HEK293T (cell line): ENCODE data around the gene PRR30.

ENCODE experiments used
- CTCF ChIA-PET: fragments of 350-600 bp; formaldehyde crosslinking; extraction: SDS; loops from one replicate; lab custom pipeline; 2021; ENCODE audit warnings: antibody characterized with exemption, inconsistent platforms; lab: Yijun Ruan, JAX
- POLR2A ChIA-PET: fragments of 350-600 bp; formaldehyde crosslinking; extraction: SDS; loops from one replicate; lab custom pipeline; 2020; ENCODE audit warnings: antibody characterized with exemption, inconsistent platforms; lab: Yijun Ruan, JAX
- DNase-seq: peaks from one replicate; pipeline ENCODE4 v3.0.0; 2012; ENCODE audit warnings: mixed read lengths; ENCODE audit errors: extremely low spot score
- ARNT ChIP-seq: fragments of 450-650 bp; IDR thresholded peaks from 2 replicates; pipeline ENCODE4 v1.6.1; 2017; ENCODE audit warnings: mild to moderate bottlenecking
- BHLHE40 ChIP-seq: fragments of 450-650 bp; IDR thresholded peaks from 2 replicates; pipeline ENCODE4 v1.6.1; 2016; ENCODE audit warnings: mild to moderate bottlenecking, moderate library complexity, borderline replicate concordance
- CTBP1 ChIP-seq: fragments of 450-650 bp; IDR thresholded peaks from 2 replicates; pipeline ENCODE4 v1.6.1; 2016; ENCODE audit warnings: borderline replicate concordance
- ELF4 ChIP-seq: fragments of 450-650 bp; IDR thresholded peaks from 2 replicates; pipeline ENCODE4 v1.6.1; 2017; ENCODE audit warnings: antibody characterized with exemption
- FOXA1 ChIP-seq: fragments of 450-650 bp; IDR thresholded peaks from 2 replicates; pipeline ENCODE4 v1.6.1; 2016; ENCODE audit warnings: mild to moderate bottlenecking
- FOXK2 ChIP-seq: fragments of 450-650 bp; IDR thresholded peaks from 2 replicates; pipeline ENCODE4 v1.6.1; 2016; ENCODE audit warnings: mild to moderate bottlenecking
- FOXM1 ChIP-seq: fragments of 450-650 bp; IDR thresholded peaks from 2 replicates; pipeline ENCODE4 v1.6.1; 2017; ENCODE audit warnings: mild to moderate bottlenecking, borderline replicate concordance
- HDGF ChIP-seq: fragments of 450-650 bp; IDR thresholded peaks from 2 replicates; pipeline ENCODE4 v1.6.1; 2017; ENCODE audit warnings: antibody characterized with exemption, borderline replicate concordance
- L3MBTL2 ChIP-seq: fragments of 450-650 bp; conservative IDR thresholded peaks from 2 replicates; pipeline ENCODE4 v1.6.1; 2016; ENCODE audit warnings: mild to moderate bottlenecking
- LEF1 ChIP-seq: fragments of 450-650 bp; IDR thresholded peaks from 2 replicates; pipeline ENCODE4 v1.6.1; 2017; ENCODE audit warnings: mild to moderate bottlenecking, borderline replicate concordance
- NFRKB ChIP-seq: fragments of 450-650 bp; IDR thresholded peaks from 2 replicates; pipeline ENCODE4 v1.6.1; 2016; ENCODE audit warnings: mild to moderate bottlenecking, moderate library complexity
- SP1 ChIP-seq: fragments of 450-650 bp; IDR thresholded peaks from 2 replicates; pipeline ENCODE4 v1.6.1; 2017
- SUZ12 ChIP-seq: fragments of 450-650 bp; IDR thresholded peaks from 2 replicates; pipeline ENCODE4 v1.6.1; 2016; ENCODE audit warnings: mild to moderate bottlenecking
- TARDBP ChIP-seq: fragments of 450-650 bp; IDR thresholded peaks from 2 replicates; pipeline ENCODE4 v1.6.1; 2016
- ZNF384 ChIP-seq: fragments of 450-650 bp; IDR thresholded peaks from 2 replicates; pipeline ENCODE4 v1.6.1; 2016
- TF ChIP-seq, protein P1 (sequence below): fragments of 450-650 bp; IDR thresholded peaks from 2 replicates; pipeline ENCODE4 v1.6.1; 2016

Gene PRR30

DNA sequence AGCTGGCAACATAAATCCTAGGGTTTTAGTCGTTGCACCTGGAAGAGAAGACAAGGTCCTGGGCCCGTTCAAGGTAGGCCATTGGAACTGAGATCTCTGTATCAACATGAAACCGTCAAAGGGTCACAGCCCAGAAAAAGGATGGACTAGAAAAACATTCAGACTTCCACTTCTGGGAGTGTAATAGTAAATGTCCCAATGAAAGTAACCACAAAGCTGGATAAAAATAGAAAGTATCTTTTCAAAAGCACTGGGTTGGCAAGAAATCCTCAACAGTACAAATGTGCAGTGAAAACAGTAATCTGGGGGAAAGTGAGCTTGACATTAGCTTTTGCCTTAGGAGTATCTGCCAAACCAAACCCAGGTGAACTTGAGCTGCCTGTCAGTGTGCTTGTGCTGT, 33.2 kb downstream of the PRR30 start:
- no peak for TF ChIP-seq ARNT
- TF ChIP-seq, protein P1, sequence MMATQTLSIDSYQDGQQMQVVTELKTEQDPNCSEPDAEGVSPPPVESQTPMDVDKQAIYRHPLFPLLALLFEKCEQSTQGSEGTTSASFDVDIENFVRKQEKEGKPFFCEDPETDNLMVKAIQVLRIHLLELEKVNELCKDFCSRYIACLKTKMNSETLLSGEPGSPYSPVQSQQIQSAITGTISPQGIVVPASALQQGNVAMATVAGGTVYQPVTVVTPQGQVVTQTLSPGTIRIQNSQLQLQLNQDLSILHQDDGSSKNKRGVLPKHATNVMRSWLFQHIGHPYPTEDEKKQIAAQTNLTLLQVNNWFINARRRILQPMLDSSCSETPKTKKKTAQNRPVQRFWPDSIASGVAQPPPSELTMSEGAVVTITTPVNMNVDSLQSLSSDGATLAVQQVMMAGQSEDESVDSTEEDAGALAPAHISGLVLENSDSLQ, result no peak
- no peak for DNase-seq
- CTCF ChIA-PET, result interaction anchor here (0.6 kb wide), 1 partner anchor 12 kb away, joined by 3 read pairs; no protein-coding TSS in a partner anchor
- POLR2A ChIA-PET, result no interaction called here

DNA sequence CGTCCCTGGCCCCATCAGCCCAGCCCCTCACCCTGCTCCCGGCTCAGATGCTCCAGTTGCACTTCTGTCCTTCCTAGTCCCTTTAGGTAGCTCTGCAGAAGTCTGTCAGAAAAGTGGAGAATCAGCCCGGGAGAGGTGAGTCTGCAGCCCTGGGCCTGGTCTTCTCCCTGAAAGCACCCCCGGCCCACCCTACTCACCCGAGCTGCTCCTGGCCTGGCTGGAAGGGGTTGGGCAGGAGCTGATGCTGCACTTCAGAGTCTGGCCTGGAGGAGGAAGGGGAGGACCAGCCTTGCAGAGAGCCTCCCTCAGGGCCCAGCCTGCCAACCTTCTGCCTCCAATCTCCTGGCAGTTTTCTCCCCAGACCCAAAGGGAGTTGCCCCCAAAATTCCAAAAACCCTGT, 36.9 kb downstream of the PRR30 start:
- DNase-seq, result no peak
- TF ChIP-seq NFRKB, result no peak
- ChIA-PET CTCF (interaction anchor here (0.5 to 1.4 kb wide), 3 partner anchors 89 to 201 kb away, joined by 3 to 5 read pairs (median 5); no protein-coding TSS in a partner anchor), POLR2A (no interaction called here)

DNA sequence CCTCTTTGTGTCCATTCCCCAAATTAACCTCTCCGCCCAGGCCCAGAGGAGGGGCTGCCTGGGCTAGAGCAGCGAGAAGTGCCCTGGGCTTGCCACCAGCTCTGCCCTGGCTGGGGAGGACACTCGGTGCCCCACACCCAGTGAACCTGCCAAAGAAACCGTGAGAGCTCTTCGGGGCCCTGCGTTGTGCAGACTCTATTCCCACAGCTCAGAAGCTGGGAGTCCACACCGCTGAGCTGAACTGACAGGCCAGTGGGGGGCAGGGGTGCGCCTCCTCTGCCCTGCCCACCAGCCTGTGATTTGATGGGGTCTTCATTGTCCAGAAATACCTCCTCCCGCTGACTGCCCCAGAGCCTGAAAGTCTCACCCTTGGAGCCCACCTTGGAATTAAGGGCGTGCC, 39.2 kb downstream of the PRR30 start:
- DNase-seq, result no peak
- no peak for TF ChIP-seq CTBP1
- TF ChIP-seq FOXM1, result no peak
- TF ChIP-seq FOXK2, result no peak
- no peak for TF ChIP-seq L3MBTL2
- no peak for TF ChIP-seq TARDBP
- TF ChIP-seq SUZ12, result no peak
- ChIA-PET CTCF (interaction anchor here (0.8 to 1.6 kb wide), 4 partner anchors 91 to 203 kb away, joined by 3 to 5 read pairs (median 5); partner anchors contain the start of gene TRIM54), POLR2A (interaction anchor here (1.0 kb wide), 1 partner anchor 19 kb away, joined by 3 read pairs; no protein-coding TSS in a partner anchor)

DNA sequence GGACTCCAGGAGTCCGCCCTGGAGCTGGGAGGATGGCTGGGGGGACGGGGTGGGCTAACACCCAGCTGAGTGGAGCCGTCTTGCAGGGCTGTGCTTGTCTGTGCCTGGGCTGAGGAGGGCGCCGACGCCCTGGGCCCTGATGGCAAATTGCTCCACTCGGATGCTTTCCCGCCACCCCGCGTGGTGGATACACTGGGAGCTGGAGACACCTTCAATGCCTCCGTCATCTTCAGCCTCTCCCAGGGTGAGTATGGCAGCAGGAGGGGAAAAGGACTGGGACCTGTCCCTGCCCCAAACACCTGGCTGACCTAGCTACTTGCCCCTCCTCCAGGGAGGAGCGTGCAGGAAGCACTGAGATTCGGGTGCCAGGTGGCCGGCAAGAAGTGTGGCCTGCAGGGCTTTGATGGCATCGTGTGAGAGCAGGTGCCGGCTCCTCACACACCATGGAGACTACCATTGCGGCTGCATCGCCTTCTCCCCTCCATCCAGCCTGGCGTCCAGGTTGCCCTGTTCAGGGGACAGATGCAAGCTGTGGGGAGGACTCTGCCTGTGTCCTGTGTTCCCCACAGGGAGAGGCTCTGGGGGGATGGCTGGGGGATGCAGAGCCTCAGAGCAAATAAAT, 39.8 kb downstream of the PRR30 start:
- no peak for DNase-seq
- CTCF ChIA-PET, result interaction anchor here (0.7 to 1.6 kb wide), 5 partner anchors 12 to 203 kb away, joined by 3 to 5 read pairs (median 5); partner anchors contain the start of genes KHK and TRIM54
- POLR2A ChIA-PET, result no interaction called here
- no peak for TF ChIP-seq LEF1
- TF ChIP-seq, protein P1, result no peak
- no peak for TF ChIP-seq FOXK2
- TF ChIP-seq ZNF384, result no peak
- no peak for TF ChIP-seq FOXM1
- no peak for TF ChIP-seq ELF4

DNA sequence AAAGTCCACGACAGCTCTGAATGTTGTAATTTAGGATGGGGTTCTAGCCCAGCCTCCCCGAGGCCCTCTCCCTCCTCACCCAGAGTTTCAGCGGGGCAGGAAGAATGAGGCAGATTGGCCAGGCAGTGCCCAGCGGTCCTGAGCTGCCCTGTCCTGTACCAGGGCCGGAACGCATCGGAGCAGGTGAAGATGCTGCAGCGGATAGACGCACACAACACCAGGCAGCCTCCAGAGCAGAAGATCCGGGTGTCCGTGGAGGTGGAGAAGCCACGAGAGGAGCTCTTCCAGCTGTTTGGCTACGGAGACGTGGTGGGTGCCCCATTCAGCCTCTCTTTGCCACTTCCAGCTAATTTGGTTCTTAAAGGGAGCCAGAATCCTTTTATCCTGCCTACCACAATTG, 41.9 kb downstream of the PRR30 start:
- POLR2A ChIA-PET, result interaction anchor here (1.0 to 2.0 kb wide), 2 partner anchors 11 to 27 kb away, joined by 3 to 8 read pairs; partner anchors contain the start of genes ABHD1 and KHK
- TF ChIP-seq SP1, result no peak
- no peak for TF ChIP-seq LEF1
- TF ChIP-seq FOXM1, result no peak
- no peak for TF ChIP-seq ARNT
- TF ChIP-seq ZNF384, result no peak
- TF ChIP-seq BHLHE40, result no peak
- no peak for TF ChIP-seq ELF4
- no peak for TF ChIP-seq NFRKB
- TF ChIP-seq, protein P1, result no peak
- TF ChIP-seq FOXK2, result no peak
- TF ChIP-seq FOXA1, result no peak
- TF ChIP-seq TARDBP, result no peak
- TF ChIP-seq L3MBTL2, result no peak
- TF ChIP-seq HDGF, result no peak
- no peak for TF ChIP-seq CTBP1
- CTCF ChIA-PET, result interaction anchor here (1.2 kb wide), 1 partner anchor 94 kb away, joined by 4 read pairs; no protein-coding TSS in a partner anchor
- DNase-seq, result no peak

DNA sequence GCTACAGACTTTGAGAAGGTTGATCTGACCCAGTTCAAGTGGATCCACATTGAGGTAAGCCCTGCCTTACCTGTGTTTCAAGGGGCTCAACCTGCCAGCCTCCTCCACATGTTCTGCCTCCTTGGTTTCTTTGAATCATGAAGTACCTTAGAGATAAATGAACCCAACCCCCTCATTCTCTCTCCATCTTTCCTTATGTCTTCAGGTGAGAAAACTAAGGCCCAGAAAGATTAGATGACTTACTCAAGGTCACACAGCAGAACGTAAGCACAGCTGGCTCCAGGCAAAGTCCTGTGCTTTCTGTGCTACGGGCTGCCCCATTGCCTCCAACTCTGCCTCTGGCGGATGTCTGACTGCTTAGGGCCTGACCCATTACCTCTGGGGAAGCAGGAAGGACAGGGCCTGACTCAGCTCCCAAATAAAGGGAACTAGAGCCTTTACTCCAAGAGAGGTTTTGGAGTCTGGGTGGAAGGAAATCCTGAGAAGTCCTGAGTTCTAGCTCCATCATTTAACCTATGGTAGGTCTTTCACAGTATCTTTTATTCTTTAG, 42.4 kb downstream of the PRR30 start:
- no peak for TF ChIP-seq SP1
- no peak for TF ChIP-seq L3MBTL2
- TF ChIP-seq FOXA1, result no peak
- no peak for TF ChIP-seq BHLHE40
- ChIA-PET POLR2A (interaction anchor here (1.0 to 2.0 kb wide), 2 partner anchors 10 to 27 kb away, joined by 3 to 8 read pairs; partner anchors contain the start of genes ABHD1 and KHK), CTCF (interaction anchor here (0.6 kb wide), 2 partner anchors 11 to 16 kb away, joined by 3 to 4 read pairs; no protein-coding TSS in a partner anchor)
- no peak for DNase-seq
